ENCODE measurements around the gene SPNS3.
A peak's percentile ranks its signal among the peaks of the same experiment; 100 is the strongest.

The SPNS3 gene, protein sequence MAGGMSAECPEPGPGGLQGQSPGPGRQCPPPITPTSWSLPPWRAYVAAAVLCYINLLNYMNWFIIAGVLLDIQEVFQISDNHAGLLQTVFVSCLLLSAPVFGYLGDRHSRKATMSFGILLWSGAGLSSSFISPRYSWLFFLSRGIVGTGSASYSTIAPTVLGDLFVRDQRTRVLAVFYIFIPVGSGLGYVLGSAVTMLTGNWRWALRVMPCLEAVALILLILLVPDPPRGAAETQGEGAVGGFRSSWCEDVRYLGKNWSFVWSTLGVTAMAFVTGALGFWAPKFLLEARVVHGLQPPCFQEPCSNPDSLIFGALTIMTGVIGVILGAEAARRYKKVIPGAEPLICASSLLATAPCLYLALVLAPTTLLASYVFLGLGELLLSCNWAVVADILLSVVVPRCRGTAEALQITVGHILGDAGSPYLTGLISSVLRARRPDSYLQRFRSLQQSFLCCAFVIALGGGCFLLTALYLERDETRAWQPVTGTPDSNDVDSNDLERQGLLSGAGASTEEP

GRCh38 chr17:4433515-4434031 lies at the start of gene SPNS3:
Gene SPNS3, plus strand, starts transcription at chr17:4433940. Its CDS starts 28 bp downstream, at chr17:4433968.
- no peak for DNase-seq (ENCODE audit: low spot score)

GRCh38 chr17:4386406-4386805 lies 47.3 kb upstream of the SPNS3 start:
- DNase-seq (ENCODE audit: low spot score): no peak

DNA sequence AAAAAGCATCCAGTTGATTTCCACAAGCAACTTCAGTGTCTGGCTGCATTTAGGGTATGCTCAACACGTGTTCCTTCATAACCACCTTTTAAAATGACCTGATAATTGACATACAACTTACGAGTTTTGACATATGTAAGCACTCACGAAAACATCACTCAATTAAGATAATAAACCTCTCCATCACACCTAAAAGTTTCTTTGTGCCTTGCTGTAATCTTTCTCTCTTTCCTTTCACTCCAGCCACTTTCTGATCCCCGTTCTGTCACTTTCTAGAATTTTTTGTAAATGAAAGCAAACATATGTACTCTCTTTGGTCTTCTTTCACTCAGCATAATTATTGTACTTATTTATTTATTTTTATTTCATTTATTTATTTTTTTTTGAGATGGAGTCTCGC lies 46.6 kb upstream of the SPNS3 start:
- no peak for DNase-seq (ENCODE audit: low spot score)

DNA sequence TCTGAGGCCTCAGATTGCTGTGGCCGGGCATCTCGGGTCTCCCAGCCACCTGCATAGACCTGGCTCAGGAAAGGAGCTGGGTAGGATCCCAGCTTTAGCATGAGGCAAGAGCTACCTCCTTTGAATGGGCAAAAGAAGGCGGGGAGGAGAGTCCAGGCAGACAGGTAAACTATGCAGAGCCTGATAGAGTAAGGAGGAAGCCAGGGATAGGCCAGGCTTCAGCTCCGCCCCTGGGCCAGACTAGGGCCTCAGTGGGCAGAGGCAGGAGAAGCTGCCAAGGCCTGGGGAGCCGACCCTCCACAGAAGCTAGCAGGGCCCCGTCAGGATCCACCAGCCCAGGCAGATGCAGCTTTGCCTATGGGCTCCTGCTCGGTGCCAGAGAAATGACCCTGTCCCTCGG lies 44.7 kb upstream of the SPNS3 start:
- DNase-seq (ENCODE audit: low spot score): no peak

GRCh38 chr17:4393806-4394205 lies 39.9 kb upstream of the SPNS3 start:
- DNase-seq (ENCODE audit: low spot score): no peak

- no peak for DNase-seq (ENCODE audit: low spot score)
Observed at GRCh38 chr17:4394208-4395110, 39.3 kb upstream of the SPNS3 start.

- DNase-seq (ENCODE audit: low spot score): no peak
Observed at GRCh38 chr17:4395111-4395478, 38.6 kb upstream of the SPNS3 start.

- no peak for DNase-seq (ENCODE audit: low spot score)
Observed at GRCh38 chr17:4397840-4398239, 35.9 kb upstream of the SPNS3 start.

DNA sequence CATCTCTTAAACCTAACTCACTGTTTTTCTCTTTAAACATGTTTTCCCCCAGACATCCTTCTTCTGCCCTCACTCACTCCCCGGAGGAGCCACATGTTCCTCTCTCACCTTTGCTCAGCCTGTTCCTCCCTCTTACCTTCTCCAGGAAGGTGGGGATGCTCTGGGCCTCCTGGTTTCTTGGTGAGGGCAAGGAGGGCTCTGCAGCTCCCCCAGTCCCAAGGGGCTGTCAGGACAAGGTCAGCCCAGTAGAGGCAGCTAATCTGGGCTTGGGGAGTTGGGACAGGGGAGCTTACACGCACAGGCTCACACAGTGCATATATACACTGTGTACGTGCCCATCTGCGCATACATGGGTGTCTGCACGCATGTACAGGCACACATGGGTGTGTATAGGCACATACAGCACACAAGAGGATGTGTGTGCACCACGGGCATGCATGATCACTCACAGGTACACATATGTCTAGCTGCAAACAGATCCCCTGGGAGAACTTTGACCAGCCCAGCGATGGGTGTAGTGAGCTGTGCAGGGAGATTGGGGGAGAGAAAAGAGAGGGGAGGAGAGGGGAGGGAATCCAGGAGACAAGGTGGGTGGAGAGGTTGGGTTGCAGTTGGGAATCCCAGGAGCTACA lies 28.6 kb upstream of the SPNS3 start:
- no peak for DNase-seq (ENCODE audit: low spot score)

GRCh38 chr17:4405699-4406098 lies 28.0 kb upstream of the SPNS3 start:
- no peak for DNase-seq (ENCODE audit: low spot score)

- DNase-seq (ENCODE audit: low spot score): no peak
Observed at GRCh38 chr17:4406386-4406785, 27.4 kb upstream of the SPNS3 start.

- DNase-seq (ENCODE audit: low spot score): no peak
Observed at GRCh38 chr17:4407216-4407615, 26.5 kb upstream of the SPNS3 start.

DNA sequence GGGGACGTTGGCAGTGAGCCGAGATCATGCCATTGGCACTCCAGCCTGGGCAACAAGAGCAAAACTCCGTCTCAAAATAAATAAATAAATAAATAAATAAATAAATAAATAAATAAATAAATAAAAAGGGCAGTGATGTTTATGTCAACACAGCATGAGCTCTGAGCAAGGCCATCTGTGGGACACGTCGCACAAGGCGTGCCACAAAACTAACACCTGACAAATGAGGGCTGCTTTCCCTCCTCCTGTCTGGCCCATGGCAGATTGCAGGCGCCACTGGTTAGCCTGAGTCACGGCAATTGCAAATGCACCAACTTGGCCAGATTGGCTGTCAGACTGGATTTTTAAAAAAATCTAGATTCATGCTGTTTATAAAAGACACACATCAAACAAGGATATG lies 25.9 kb upstream of the SPNS3 start:
- no peak for DNase-seq (ENCODE audit: low spot score)

DNA sequence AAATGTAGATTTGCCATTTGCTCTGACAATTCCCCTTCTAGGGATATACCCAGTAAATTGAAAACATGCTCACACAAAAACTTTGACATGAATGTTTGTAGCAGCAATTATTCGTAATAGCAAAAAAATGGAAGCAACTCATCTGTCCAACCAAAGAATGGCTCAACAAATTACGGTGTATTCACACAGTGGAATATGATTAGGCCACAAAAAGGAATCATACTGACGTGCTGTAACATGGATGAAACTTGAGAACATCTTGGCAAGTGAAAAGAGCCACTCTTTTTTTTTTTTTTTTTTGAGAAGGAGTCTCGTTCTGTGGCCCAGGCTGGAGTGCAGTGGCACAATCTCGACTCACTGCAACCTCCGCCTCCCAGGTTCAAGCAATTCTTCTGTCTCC lies 24.1 kb upstream of the SPNS3 start:
- DNase-seq (ENCODE audit: low spot score): no peak

DNA sequence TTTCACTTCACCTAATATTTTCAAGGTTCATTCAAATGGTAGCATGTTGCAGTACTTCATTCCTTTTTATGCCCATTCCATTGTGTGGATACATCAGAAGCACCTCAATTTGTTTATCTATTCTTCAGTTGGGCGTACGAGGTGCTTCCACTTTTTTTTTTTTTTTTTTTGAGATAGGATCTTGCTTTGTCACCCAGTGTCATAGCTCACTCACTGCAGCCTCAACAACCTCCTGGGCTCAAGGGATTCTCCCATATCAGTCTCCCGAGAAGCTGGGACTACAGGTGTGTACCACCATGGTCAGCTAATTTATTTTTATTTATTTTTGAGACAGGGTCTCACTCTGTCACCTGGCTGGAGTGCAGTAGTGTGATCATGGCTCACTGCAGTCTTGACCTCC lies 22.5 kb upstream of the SPNS3 start:
- no peak for DNase-seq (ENCODE audit: low spot score)

- DNase-seq (ENCODE audit: low spot score): peak; percentile 90
Observed at GRCh38 chr17:4412933-4413831, 20.6 kb upstream of the SPNS3 start.

GRCh38 chr17:4417129-4417667 lies 16.5 kb upstream of the SPNS3 start:
- no peak for DNase-seq (ENCODE audit: low spot score)

DNA sequence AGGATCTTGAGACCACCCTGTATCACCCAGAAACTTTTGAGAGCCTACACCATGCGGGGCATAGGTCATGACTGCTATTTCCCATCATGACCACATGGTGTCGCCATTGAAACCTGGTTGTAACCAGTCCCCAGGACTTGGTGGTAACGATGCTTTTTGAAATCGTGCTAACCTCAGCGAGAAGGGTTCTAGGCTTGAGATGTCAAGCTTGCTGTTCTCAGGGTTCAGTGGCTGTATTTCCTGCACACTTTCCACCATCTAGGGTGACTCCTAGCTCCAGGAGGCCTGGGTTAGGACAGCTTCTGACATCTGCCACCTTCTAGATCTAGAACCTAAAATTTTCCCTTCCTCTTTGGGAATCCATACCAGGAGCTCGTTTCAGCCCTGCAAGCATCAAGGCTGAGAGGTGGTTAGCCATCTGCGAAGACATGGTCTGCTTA lies 13.0 kb upstream of the SPNS3 start:
- DNase-seq (ENCODE audit: low spot score): peak; percentile 86

GRCh38 chr17:4422864-4423263 lies 10.9 kb upstream of the SPNS3 start:
- DNase-seq (ENCODE audit: low spot score): no peak

DNA sequence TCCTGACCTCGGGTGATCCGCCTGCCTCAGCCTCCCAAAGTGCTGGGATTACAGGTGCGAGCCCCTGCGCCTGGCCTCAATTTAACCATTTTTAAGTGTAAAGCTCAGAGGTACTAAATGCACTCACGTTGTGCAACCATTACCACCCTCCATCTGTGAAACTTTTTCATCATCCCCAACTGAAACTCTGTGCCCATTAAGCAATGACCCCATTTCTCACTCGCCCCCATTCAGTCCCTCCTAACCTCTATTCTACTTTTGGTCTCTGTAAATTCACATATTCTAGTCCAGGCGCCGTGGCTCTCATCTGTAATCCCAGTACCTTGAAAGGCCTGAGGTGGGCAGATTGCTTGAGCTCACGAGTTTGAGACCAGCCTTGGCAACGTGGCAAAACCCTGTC lies 8.3 kb upstream of the SPNS3 start:
- no peak for DNase-seq (ENCODE audit: low spot score)

Measured in AG08395 (cell line).